H1 (cell line): ENCODE data around the gene APAF1. TPM values are rescaled to one million over a fixed set of nuclear protein-coding genes. Genes with fewer than 3 reads are reported as not detected.

Experiments
- BACH1 ChIP-seq: IDR thresholded peaks from 2 replicates; pipeline ENCODE4 v1.6.1; 2012; ENCODE audit warnings: low read length, improper control_type of control experiment
- BCL11A ChIP-seq, 2 experiments: IDR thresholded peaks; one replicate each; pipeline ENCODE4 v1.6.1; 2011; ENCODE audit warnings: low read depth in 2 of 2, low read length in 2 of 2, mild to moderate bottlenecking in 2 of 2
- EP300 ChIP-seq, 2 experiments: IDR thresholded peaks; 1 replicate in 1 of 2; 2 replicates in 1 of 2; pipeline ENCODE4 v1.6.1; 2011 to 2012; ENCODE audit warnings: low read depth in 2 of 2, low read length in 2 of 2, mild to moderate bottlenecking in 2 of 2, borderline replicate concordance in 1 of 2, inconsistent platforms in 1 of 2, moderate library complexity in 1 of 2
- SIN3A ChIP-seq, 2 experiments: IDR thresholded peaks in 1 of 2; conservative IDR thresholded peaks in 1 of 2; 2 replicates each; pipeline ENCODE4 v1.6.1; 2011 to 2012; ENCODE audit warnings: low read length in 2 of 2, improper control_type of control experiment in 1 of 2, low read depth in 1 of 2, mild to moderate bottlenecking in 1 of 2
- polyA plus RNA-seq, 7 experiments: library from polyadenylated mRNA; depleted of rRNA in 3 of 7; stranded (reverse) in 5 of 7; unstranded in 2 of 7; fragments of >200 nt in 5 of 7; fragments of 200-250 nt in 2 of 7; gene quantifications; 1 replicate in 5 of 7; 2 replicates in 1 of 7; 4 replicates in 1 of 7; pipeline versions ENCODE4 v1.2.1 to v1.2.3, GENCODE V29; 2011 to 2013; ENCODE audit warnings: missing spikeins in 2 of 7, mixed read lengths in 2 of 7
- total RNA-seq: library from RNA; stranded (reverse); fragmentation: NEBNext Ultra II Directional; extraction: Animal tissue kit (Norgen Biotek cat#: 25700); gene quantifications from 2 replicates; pipeline ENCODE4 v1.2.1, GENCODE V29; 2021

The APAF1 gene
- total and polyA plus RNA-seq, 2 of the 8 experiments (the other 6 are each of a cell fraction or from before 2014, with no cell fraction given): 4.7 to 22.6 TPM

DNA sequence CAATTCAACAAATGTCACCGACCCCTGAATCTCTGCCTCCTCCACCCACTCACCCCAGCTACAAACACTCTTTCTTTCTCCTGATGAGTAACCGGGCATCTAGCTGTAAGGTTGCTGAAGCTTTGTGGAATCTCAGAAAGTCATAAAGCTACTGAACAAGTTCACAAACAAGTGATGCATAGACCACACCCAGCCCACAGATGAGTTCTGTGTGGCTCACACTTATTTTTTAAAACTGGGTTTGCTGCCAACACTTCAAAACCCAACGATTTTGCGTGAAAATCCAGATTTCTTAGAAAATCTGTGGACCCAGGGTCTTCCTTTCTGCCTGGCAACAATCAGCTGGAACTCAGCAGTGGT is 96.1 kb downstream of the APAF1 start (continued):
- TF ChIP-seq BACH1 (no peak), SIN3A (conservative IDR thresholded peaks at IDR 0.05 in 1 of 2, IDR thresholded peaks at IDR 0.05 in 1 of 2; ENCODE audit: low read depth in 1 of 2, low read length in 2 of 2) (no peak), EP300 (IDR thresholded peaks at IDR 0.05; ENCODE audit: borderline replicate concordance in 1 of 2, low read depth in 2 of 2, low read length in 2 of 2) (no peak), BCL11A (IDR thresholded peaks at IDR 0.05; ENCODE audit: low read depth in 2 of 2, low read length in 2 of 2) (no peak)
